GM19395 (cell line): ENCODE measurements around the gene NEB.

Source experiments
- ATAC-seq: cut with Tn5 transposase; IDR thresholded peaks from one replicate; pipeline ENCODE4 v1.9.1; 2021; ENCODE audit warnings: mild to moderate bottlenecking, moderate library complexity; ENCODE audit not compliant: unreplicated experiment

Gene NEB

GRCh38 chr2:151498178-151498577 lies 236.1 kb downstream of the NEB start:
- no peak for ATAC-seq

GRCh38 chr2:151491496-151491895 lies 242.8 kb downstream of the NEB start:
- no peak for ATAC-seq

- no peak for ATAC-seq
Measured at GRCh38 chr2:151490276-151490675, 244.0 kb downstream of the NEB start.

GRCh38 chr2:151486053-151486452 lies 248.2 kb downstream of the NEB start:
- no peak for ATAC-seq

GRCh38 chr2:151484100-151484499 lies 250.2 kb downstream of the NEB start:
- ATAC-seq: no peak

- ATAC-seq: no peak
Measured at GRCh38 chr2:151483546-151483945, 250.7 kb downstream of the NEB start.

GRCh38 chr2:151482171-151482725 lies 252.0 kb downstream of the NEB start:
- no peak for ATAC-seq

GRCh38 chr2:151481744-151482143 lies 252.5 kb downstream of the NEB start:
- no peak for ATAC-seq

GRCh38 chr2:151478011-151478410 lies 256.3 kb downstream of the NEB start:
- ATAC-seq: no peak

GRCh38 chr2:151476287-151476686 lies 258.0 kb downstream of the NEB start:
- ATAC-seq: no peak

GRCh38 chr2:151475071-151475470 lies 259.2 kb downstream of the NEB start:
- no peak for ATAC-seq

GRCh38 chr2:151472966-151473365 lies 261.3 kb downstream of the NEB start:
- no peak for ATAC-seq

GRCh38 chr2:151470556-151470955 lies 263.7 kb downstream of the NEB start:
- ATAC-seq: no peak

- ATAC-seq: no peak
Measured at GRCh38 chr2:151465771-151466170, 268.5 kb downstream of the NEB start.

GRCh38 chr2:151459358-151459757 lies 274.9 kb downstream of the NEB start:
- ATAC-seq: no peak

- ATAC-seq: no peak
Measured at GRCh38 chr2:151439127-151439526, 295.1 kb downstream of the NEB start.

GRCh38 chr2:151438506-151438905 lies 295.8 kb downstream of the NEB start:
- no peak for ATAC-seq

- ATAC-seq: no peak
Measured at GRCh38 chr2:151437630-151438029, 296.6 kb downstream of the NEB start.
